ENCODE results near the gene DLG2.
A peak's percentile ranks its signal among the peaks of the same experiment; 100 is the strongest.

The DLG2 gene

DNA sequence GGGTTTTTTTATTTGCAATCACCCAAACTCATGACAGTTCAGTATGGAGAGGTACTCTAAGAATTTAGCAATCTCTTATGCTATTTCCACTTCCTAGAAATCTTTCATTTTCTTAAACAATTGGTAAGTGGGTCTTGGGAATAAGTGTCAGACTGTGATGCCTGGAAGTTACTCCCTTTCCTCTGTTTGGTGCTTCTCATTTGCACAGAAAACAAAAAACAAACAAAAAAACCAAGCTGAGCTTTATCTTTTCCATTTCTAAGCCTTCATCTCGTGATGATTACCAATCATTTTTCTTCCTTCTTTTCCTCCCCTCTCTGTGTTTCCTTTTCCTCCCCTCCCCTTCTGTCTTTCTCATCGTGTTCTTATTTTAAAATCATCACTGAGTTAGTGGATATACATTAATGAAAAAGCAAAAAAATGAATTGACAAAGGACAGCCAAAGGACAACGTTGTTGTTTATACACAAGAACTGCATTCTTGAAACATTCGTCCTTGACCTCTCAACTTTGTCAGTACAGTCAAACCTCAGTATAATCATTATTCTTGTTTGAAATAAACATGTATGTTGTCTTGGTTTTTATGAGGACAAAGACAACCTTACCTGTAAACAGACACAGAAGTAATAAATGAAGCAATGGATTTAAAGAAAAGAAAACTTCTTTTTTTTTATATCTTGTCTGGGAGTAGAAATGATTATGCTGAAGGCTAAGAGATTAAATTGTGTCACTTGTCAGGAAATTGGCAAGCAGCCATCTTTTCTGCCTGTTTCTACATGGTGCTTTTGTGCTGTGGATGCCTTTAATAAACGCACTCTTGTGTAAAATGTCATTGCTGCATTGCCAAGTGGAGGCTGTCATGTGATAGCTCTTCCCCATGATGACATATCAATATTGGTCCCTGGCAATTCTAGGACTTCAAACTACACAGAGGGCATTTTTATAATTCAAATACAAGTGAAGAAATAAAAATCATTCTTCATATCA is 1537.8 kb downstream of the DLG2 start:
- no peak overlapping the region for H3K4me3 ChIP-seq (ENCODE audit: low read length)
- TF ChIP-seq, protein P1, sequence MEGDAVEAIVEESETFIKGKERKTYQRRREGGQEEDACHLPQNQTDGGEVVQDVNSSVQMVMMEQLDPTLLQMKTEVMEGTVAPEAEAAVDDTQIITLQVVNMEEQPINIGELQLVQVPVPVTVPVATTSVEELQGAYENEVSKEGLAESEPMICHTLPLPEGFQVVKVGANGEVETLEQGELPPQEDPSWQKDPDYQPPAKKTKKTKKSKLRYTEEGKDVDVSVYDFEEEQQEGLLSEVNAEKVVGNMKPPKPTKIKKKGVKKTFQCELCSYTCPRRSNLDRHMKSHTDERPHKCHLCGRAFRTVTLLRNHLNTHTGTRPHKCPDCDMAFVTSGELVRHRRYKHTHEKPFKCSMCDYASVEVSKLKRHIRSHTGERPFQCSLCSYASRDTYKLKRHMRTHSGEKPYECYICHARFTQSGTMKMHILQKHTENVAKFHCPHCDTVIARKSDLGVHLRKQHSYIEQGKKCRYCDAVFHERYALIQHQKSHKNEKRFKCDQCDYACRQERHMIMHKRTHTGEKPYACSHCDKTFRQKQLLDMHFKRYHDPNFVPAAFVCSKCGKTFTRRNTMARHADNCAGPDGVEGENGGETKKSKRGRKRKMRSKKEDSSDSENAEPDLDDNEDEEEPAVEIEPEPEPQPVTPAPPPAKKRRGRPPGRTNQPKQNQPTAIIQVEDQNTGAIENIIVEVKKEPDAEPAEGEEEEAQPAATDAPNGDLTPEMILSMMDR (IDR thresholded peaks at IDR 0.05; ENCODE audit: insufficient read depth, low read depth, low read length, missing control alignments) = no peak
- DNase-seq (ENCODE audit: low read depth) = peak; percentile 1

DNA sequence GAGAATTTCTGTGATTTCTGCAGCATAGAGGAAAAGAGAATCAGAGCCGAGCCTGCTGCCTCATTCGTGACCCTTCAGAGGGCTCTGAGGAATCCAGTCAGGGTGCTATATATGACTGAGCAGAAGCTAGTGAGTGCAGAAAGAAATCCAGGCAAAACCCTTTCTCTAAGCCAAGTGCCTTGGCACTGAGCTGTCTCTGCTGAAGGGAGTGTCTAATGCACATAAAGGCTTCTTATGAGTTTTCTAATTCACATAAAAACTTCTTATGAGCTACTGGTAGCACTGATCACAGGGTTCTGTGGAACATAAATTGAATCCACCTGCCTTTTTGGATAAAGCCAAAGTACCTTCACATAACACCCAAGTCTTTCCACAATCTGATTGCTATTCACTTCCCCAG is 1555.3 kb downstream of the DLG2 start:
- TF ChIP-seq, protein P1 (IDR thresholded peaks at IDR 0.05; ENCODE audit: insufficient read depth, low read depth, low read length, missing control alignments) = no peak
- H3K4me3 ChIP-seq (ENCODE audit: low read length) = no peak overlapping the region
- DNase-seq (ENCODE audit: low read depth) = no peak

DNA sequence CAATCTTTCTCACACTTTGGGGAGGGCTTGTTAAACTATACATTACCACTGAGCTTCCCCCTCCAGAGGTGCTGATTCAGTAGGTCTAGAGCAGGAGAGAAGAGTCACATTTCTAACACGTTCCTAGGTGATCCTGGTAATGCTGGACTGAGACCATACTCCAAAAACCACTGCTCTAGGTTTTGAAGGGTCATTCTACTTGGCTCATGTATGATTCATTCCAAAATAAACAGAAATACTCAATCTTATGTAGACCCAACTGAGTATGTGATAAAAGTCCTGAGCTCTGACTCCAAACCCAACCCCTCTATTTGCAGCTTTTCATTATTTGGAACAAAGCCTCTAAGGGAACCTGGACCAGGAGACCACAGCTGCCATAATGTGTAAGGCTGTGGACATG is 1558.1 kb downstream of the DLG2 start:
- no peak for DNase-seq (ENCODE audit: low read depth)
- no peak overlapping the region for H3K4me3 ChIP-seq (ENCODE audit: low read length)
- TF ChIP-seq, protein P1 (IDR thresholded peaks at IDR 0.05; ENCODE audit: insufficient read depth, low read depth, low read length, missing control alignments) = no peak

DNA sequence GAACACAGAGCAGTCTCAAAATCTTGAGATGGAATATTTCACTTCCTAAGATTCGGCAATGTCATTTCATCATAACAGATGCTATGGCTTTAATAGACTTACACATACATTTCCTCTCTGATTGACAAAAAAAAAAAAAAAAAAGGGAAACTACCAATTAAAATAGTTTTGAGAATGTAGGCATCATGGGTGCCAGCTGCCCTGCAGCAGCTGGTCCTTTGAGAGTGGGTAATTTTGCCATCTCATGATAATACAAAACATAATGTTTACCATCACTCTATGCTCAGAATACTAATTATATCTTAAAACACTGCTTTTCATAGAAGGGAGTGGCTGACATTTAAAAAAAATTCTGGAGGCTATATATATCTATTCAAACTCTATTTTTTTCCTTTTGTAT is 1565.4 kb downstream of the DLG2 start:
- no peak for DNase-seq (ENCODE audit: low read depth)
- no peak overlapping the region for H3K4me3 ChIP-seq (ENCODE audit: low read length)
- TF ChIP-seq, protein P1 (IDR thresholded peaks at IDR 0.05; ENCODE audit: insufficient read depth, low read depth, low read length, missing control alignments) = no peak

DNA sequence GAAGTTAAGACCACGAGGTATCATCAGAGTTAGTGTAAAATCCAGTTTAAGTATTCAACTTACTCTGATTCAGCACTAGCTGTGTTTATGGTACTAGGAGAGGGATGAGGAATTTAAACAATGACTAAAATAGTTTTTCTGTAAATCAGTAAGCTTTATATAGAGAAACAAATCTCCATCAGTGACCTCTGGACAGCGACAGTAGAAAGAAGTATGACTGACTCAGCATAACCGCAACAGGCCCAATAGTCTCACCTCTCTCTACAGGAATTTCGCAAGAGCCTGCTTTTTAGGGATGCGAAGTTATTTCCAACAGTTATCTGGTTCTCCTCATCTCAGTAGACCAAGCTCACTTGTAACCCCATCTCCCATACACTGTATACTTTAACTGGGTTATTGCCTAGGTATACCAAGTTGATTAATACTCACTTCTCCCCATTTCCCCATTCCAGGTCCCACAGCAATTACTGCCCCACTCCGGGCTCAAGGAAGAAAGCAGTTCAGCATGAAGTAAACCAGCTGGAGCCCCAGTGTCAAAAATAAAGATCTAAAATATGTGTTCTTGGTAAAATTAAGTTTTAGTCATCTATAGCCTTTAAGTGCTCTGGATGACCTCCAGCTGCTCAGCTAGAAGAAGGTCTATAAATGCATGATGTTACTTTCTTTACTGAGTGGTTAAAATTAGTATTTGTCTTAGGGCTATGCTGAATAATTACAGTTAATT is 1570.3 kb downstream of the DLG2 start:
- H3K4me3 ChIP-seq (ENCODE audit: low read length) = no peak overlapping the region
- TF ChIP-seq, protein P1 (IDR thresholded peaks at IDR 0.05; ENCODE audit: insufficient read depth, low read depth, low read length, missing control alignments) = no peak
- no peak for DNase-seq (ENCODE audit: low read depth)

DNA sequence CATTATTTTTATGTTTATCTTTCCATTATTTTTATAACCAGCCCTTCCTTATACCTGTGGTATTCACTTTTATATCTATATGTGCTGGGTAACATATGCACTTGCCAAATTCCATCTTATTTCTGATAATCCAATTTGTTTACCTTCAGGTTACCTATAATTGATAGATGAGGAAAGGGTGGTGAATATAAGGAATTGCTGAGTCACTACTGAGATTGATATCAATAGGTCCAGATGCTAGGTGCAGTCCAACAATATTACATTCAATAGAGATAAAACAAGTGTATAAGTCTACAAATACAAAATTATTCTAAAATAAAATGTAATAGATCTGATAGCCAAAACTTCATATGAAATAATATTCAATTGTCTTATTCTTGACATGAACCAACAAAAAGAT is 1582.0 kb downstream of the DLG2 start:
- no peak overlapping the region for H3K4me3 ChIP-seq (ENCODE audit: low read length)
- TF ChIP-seq, protein P1 (IDR thresholded peaks at IDR 0.05; ENCODE audit: insufficient read depth, low read depth, low read length, missing control alignments) = no peak
- DNase-seq (ENCODE audit: low read depth) = no peak

Data from epithelial cell of esophagus (primary cell).